ENCODE results near the gene DISC1.
"Not testable (repeated sequence)": the region's sequence is repeated elsewhere in the genome, so short reads cannot be mapped to it uniquely, and the experiment has no call there.

The DISC1 gene

DNA sequence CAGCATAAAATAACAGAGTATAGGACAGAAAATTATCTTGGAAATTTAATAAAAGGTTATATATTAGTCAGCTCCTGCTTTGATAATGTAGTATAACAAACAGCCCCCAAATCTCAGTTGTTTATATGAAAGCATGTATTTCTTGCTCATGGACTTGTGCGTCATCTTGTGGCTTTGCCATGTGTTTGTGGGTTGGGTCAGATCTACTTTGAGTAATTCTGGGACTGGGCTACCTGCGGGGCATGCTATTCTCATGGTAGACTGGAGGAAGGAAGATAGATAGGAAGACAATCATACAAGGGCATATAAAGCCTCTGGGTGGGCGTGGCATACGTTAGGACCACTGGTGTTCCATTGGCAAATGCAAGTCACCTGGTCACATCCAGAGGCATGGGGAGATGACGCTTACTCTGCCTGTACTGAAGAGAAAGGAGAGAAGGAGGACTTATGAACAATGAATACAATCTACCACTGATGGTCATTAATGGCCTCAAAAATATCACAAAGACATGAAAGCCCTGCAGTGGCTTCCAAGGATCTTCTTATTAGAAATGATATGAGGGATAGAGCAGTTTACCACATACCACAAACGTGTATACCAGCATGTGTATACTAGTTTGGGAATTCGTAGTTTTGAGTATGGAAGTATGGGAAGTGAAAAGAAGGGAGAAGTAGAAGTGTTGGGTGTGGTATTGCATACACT is 267.0 kb downstream of the DISC1 start:
- no peak for DNase-seq (ENCODE audit: low read depth)

DNA sequence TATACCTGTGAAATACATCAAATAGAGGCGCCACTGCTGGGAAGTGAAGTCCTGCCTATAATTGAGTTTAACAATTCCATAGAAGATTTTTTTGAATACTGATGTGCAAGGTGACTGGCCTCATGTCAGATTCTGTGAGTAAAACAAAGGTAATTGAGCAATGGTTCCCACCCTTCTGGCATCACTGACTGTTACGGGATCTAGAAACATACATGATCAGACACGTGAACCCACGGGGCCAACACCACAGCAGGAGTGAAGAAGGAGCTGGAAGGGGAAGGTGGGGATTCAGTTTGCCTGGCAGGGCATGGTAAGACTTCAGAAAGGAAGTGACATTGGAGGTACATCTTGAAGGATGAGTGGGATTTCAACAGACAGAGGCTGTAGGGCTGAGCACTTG is 270.2 kb downstream of the DISC1 start:
- no peak for DNase-seq (ENCODE audit: low read depth)

DNA sequence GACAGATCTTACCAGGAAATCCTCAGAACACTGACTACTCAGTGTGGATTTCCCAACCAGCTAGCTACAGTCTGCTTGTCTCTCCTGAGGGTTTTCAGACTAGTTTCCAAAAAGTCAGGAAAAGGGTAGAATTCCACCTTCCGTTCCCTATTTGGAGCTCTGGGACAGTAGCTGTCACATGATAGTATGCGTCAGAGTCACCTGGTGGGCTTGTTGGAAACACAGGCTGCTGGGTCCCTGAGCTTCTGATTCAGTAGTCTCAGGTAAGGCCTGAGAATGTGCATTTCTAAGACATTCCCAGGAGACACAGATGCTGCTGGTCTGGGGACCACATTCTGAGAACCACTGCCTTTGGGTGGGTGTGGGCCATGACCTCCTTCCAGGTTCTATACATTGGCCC is 272.5 kb downstream of the DISC1 start:
- DNase-seq (ENCODE audit: low read depth) = no peak

- no peak for DNase-seq (ENCODE audit: low read depth)
These were observed 273.3 kb downstream of the DISC1 start for GRCh38 chr1:231899713-231900435.

- no peak for DNase-seq (ENCODE audit: low read depth)
These were observed 277.0 kb downstream of the DISC1 start for GRCh38 chr1:231903586-231904081.

- not testable (repeated sequence) for DNase-seq (ENCODE audit: low read depth)
These were observed 280.7 kb downstream of the DISC1 start for GRCh38 chr1:231907310-231907709.

GRCh38 chr1:231913493-231913892 is 286.9 kb downstream of the DISC1 start:
- no peak for DNase-seq (ENCODE audit: low read depth)

GRCh38 chr1:231918239-231919015 is 291.8 kb downstream of the DISC1 start:
- no peak for DNase-seq (ENCODE audit: low read depth)

DNA sequence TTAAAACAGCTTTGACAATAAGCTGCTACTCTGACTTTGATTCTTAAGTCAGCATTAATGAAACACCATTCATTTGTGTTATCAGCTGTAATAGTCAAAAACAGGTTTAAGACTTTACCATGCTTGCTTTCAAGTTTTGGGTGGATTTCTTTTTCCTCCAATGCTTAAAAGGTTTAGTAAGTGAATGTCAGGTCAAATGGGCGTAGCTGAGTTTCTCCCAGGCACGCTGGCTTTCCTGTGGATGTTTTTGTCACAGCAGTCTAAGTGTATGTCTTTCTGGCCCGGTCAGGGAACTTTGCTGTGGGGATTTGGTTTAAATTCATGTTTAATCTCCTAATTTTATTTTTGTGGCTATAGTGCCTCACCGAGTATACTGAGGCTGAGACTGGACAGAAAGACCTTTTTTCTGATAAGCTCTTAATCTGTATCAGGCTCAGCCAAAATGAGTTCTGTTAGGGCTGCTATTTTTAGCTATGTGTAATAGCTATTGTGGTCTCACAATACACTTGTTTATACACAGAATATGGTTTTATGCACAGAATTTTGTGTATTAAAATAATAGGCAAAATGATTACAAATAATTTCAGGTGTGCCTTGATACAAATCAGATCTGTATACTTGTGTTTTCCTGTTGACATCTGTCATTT is 292.8 kb downstream of the DISC1 start:
- DNase-seq (ENCODE audit: low read depth) = no peak

GRCh38 chr1:231919886-231920285 is 293.3 kb downstream of the DISC1 start:
- DNase-seq (ENCODE audit: low read depth) = no peak

- no peak for DNase-seq (ENCODE audit: low read depth)
These were observed 295.2 kb downstream of the DISC1 start for GRCh38 chr1:231921646-231922345.

- DNase-seq (ENCODE audit: low read depth) = no peak
These were observed 297.0 kb downstream of the DISC1 start for GRCh38 chr1:231923491-231924041.

- DNase-seq (ENCODE audit: low read depth) = no peak
These were observed 297.6 kb downstream of the DISC1 start for GRCh38 chr1:231924180-231924579.

- no peak for DNase-seq (ENCODE audit: low read depth)
These were observed 299.3 kb downstream of the DISC1 start for GRCh38 chr1:231925864-231926263.

- DNase-seq (ENCODE audit: low read depth) = no peak
These were observed 299.8 kb downstream of the DISC1 start for GRCh38 chr1:231926340-231926739.

GRCh38 chr1:231926933-231927332 is 300.3 kb downstream of the DISC1 start:
- DNase-seq (ENCODE audit: low read depth) = no peak

DNA sequence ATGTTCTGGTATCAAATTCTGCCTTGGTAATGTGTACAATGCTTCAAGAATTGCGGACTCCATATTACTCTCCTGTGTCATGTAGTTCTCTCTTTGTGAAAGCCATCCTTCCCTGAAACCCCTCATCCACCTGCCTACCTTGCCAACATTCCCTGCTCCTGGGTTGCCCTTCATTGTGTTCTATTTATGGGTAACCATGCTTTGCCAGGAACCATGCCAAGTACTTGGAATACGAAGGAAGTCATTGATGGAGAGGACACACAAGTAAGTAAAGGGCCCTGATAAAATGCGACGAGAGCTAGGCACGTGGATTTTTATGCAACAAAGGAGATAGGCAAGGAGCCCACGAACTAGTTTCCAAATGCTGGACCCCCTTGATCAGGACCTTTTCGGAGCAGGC is 300.8 kb downstream of the DISC1 start:
- DNase-seq (ENCODE audit: low read depth) = no peak

GRCh38 chr1:231929311-231929710 is 302.7 kb downstream of the DISC1 start:
- DNase-seq (ENCODE audit: low read depth) = no peak

GRCh38 chr1:231930257-231930947 is 303.8 kb downstream of the DISC1 start:
- no peak for DNase-seq (ENCODE audit: low read depth)

- DNase-seq (ENCODE audit: low read depth) = no peak
These were observed 304.6 kb downstream of the DISC1 start for GRCh38 chr1:231931146-231931545.
